MM.1S (cell line): ENCODE results near the gene LHFPL2.

Source experiments
- CTCF ChIP-seq: fragments of 300-600 bp; sonication (generic); IDR thresholded peaks from 2 replicates; pipeline ENCODE4 v1.5.1; 2016; ENCODE audit warnings: antibody characterized with exemption, low read length, mixed read lengths
- EZH2 ChIP-seq: fragments of 300-600 bp; sonication (generic); optimal IDR thresholded peaks from 2 replicates; pipeline ENCODE3; 2017; ENCODE audit warnings: low read depth, mild to moderate bottlenecking, antibody characterized with exemption, low read length, mixed read lengths
- EZH2phosphoT487 ChIP-seq: fragments of 300-600 bp; sonication (generic); IDR thresholded peaks from 2 replicates; pipeline ENCODE4 v1.6.1; 2018; ENCODE audit warnings: antibody characterized with exemption, low read length

- TF ChIP-seq CTCF, result no peak
- TF ChIP-seq EZH2, result no peak
- TF ChIP-seq EZH2phosphoT487, result no peak
Observed at GRCh38 chr5:78476795-78477194, 171.8 kb downstream of the LHFPL2 start.
